ENCODE results near the gene NYAP2.

- TF ChIP-seq CTCF (conservative IDR thresholded peaks at IDR 0.05; ENCODE audit: low read depth, low read length) (no peak), EZH2 (IDR thresholded peaks at IDR 0.05; ENCODE audit: borderline replicate concordance, low read depth, low read length, poor library complexity, severe bottlenecking) (no peak)
Measured at GRCh38 chr2:225667445-225667844, 267.9 kb downstream of the NYAP2 start.

Measured in A673 (cell line).